A673 (cell line): ENCODE measurements around the gene ZIC1. TPM values are rescaled to one million over a fixed set of nuclear protein-coding genes. Genes with fewer than 3 reads are reported as not detected.

ENCODE experiments used
- BruUV-seq: library from RNA; stranded (reverse); fragments of 400-500 nt; replicated peaks from 2 replicates; lab custom pipeline; 2021; lab: Mats Ljungman, UMichigan
- CTCF ChIA-PET: fragments of 300-600 bp; sonication (Branson Sonifier 250); formaldehyde crosslinking; loops from one replicate; lab custom pipeline; 2022; ENCODE audit warnings: antibody characterized with exemption; lab: Charles Lee
- POLR2A ChIA-PET: fragments of 300-600 bp; sonication (Branson Sonifier 250); formaldehyde crosslinking; loops from one replicate; lab custom pipeline; 2022; ENCODE audit warnings: antibody characterized with exemption; ENCODE audit not compliant: low non-redundant PET; lab: Charles Lee
- DNase-seq: peaks from one replicate; pipeline ENCODE4 v3.0.0-alpha.2; 2015; ENCODE audit warnings: low spot score
- H3K27ac ChIP-seq: fragments of 200-600 bp; sonication (generic); 2 replicates; pipeline ENCODE4 v1.5.1; 2016; ENCODE audit warnings: mixed run types, low read depth, mild to moderate bottlenecking, mixed read lengths, antibody characterized with exemption, low read length; ENCODE audit not compliant: poor library complexity, severe bottlenecking
- H3K27me3 ChIP-seq: fragments of 200-600 bp; sonication (generic); replicated peaks from 2 replicates; pipeline ENCODE4 v1.6.1; 2017; ENCODE audit warnings: mixed run types, low read depth, mild to moderate bottlenecking, mixed read lengths, antibody characterized with exemption, low read length; ENCODE audit not compliant: insufficient read depth, poor library complexity
- H3K36me3 ChIP-seq: fragments of 200-600 bp; sonication (generic); 2 replicates; pipeline ENCODE4 v1.6.1; 2016; ENCODE audit warnings: mixed run types, mild to moderate bottlenecking, mixed read lengths, antibody characterized with exemption, low read length; ENCODE audit not compliant: insufficient read depth, poor library complexity, severe bottlenecking
- H3K4me1 ChIP-seq: fragments of 200-600 bp; sonication (generic); 2 replicates; pipeline ENCODE4 v1.6.1; 2017; ENCODE audit warnings: mixed run types, mild to moderate bottlenecking, mixed read lengths, antibody characterized with exemption, low read length; ENCODE audit not compliant: insufficient read depth, poor library complexity, severe bottlenecking
- H3K4me3 ChIP-seq: fragments of 200-600 bp; sonication (generic); 2 replicates; pipeline ENCODE4 v1.5.1; 2016; ENCODE audit warnings: low read depth, mixed run types, mild to moderate bottlenecking, mixed read lengths, low read length; ENCODE audit not compliant: poor library complexity, severe bottlenecking
- H3K9me3 ChIP-seq: fragments of 200-600 bp; sonication (generic); 2 replicates; pipeline ENCODE4 v1.6.1; 2016; ENCODE audit warnings: mixed run types, low read depth, mild to moderate bottlenecking, mixed read lengths, antibody characterized with exemption, low read length; ENCODE audit not compliant: poor library complexity, severe bottlenecking
- EZH2 ChIP-seq: fragments of 200-600 bp; sonication (generic); IDR thresholded peaks from 2 replicates; pipeline ENCODE4 v1.6.1; 2017; ENCODE audit warnings: borderline replicate concordance, low read depth, mild to moderate bottlenecking, mixed read lengths, antibody characterized with exemption, low read length; ENCODE audit not compliant: poor library complexity, severe bottlenecking
- intact Hi-C: fragments of 100-400 bp; cut with micrococcal nuclease; formaldehyde crosslinking; loops from one replicate; pipeline ENCODE4 v1.10.0; 2022; ENCODE audit not compliant: unreplicated experiment
- total RNA-seq: library from RNA; stranded (reverse); gene quantifications from 2 replicates; pipeline ENCODE4 v1.2.3, GENCODE V29; 2021
- TF ChIP-seq, protein P1 (sequence below): fragments of 300-800, 200-600 bp; sonication (generic); conservative IDR thresholded peaks from 2 replicates; pipeline ENCODE4 v1.5.1; 2017; ENCODE audit warnings: low read depth, mild to moderate bottlenecking, antibody characterized with exemption, low read length, moderate library complexity, mixed read lengths

The ZIC1 gene
- total RNA-seq, 1 experiment from 2014 or later = 1.4 TPM

DNA sequence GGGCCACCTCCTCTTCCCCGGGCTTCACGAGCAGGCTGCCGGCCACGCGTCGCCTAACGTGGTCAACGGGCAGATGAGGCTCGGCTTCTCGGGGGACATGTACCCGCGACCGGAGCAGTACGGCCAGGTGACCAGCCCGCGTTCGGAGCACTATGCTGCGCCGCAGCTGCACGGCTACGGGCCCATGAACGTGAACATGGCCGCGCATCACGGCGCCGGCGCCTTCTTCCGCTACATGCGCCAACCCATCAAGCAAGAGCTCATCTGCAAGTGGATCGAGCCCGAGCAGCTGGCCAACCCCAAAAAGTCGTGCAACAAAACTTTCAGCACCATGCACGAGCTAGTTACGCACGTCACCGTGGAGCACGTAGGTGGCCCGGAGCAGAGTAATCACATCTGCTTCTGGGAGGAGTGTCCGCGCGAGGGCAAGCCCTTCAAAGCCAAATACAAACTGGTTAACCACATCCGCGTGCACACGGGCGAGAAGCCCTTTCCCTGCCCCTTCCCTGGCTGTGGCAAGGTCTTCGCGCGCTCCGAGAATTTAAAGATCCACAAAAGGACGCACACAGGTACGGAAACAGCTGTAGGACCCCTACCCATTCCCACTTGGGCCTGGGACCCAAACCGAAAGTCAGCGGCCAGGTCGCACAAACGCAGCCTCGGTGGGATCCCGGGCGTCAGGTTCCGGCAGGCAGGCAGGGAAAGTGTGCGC, 1.5 kb downstream of the ZIC1 start:
- TF ChIP-seq, protein P1, sequence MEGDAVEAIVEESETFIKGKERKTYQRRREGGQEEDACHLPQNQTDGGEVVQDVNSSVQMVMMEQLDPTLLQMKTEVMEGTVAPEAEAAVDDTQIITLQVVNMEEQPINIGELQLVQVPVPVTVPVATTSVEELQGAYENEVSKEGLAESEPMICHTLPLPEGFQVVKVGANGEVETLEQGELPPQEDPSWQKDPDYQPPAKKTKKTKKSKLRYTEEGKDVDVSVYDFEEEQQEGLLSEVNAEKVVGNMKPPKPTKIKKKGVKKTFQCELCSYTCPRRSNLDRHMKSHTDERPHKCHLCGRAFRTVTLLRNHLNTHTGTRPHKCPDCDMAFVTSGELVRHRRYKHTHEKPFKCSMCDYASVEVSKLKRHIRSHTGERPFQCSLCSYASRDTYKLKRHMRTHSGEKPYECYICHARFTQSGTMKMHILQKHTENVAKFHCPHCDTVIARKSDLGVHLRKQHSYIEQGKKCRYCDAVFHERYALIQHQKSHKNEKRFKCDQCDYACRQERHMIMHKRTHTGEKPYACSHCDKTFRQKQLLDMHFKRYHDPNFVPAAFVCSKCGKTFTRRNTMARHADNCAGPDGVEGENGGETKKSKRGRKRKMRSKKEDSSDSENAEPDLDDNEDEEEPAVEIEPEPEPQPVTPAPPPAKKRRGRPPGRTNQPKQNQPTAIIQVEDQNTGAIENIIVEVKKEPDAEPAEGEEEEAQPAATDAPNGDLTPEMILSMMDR = no peak
- TF ChIP-seq EZH2 = peak; percentile 71
- POLR2A ChIA-PET = no interaction called here
- intact Hi-C loops = no loop called here
- H3K4me3 ChIP-seq = peak overlapping the region; percentile 35
- BruUV-seq = no TSS peak
- H3K36me3 ChIP-seq = no peaks in the 10 kb centered on the region
- no peaks in the 10 kb centered on the region for H3K9me3 ChIP-seq
- H3K4me1 ChIP-seq = peaks cover 8% of the 10 kb centered on the region
- DNase-seq = peak; percentile 37
- no peak overlapping the region for H3K27ac ChIP-seq
- CTCF ChIA-PET = interaction anchor here (0.7 kb wide), 1 partner anchor 524 kb away, joined by 9 read pairs; no protein-coding TSS in a partner anchor
- H3K27me3 ChIP-seq = peaks cover 98% of the 10 kb centered on the region

GRCh38 chr3:147411238-147411814, 2.2 kb downstream of the ZIC1 start:
- Histone ChIP-seq H3K9me3 (no peaks in the 10 kb centered on the region), H3K27me3 (peaks cover 98% of the 10 kb centered on the region), H3K4me1 (peaks cover 8% of the 10 kb centered on the region), H3K27ac (no peak overlapping the region), H3K4me3 (peak overlapping the region; percentile 35), H3K36me3 (no peaks in the 10 kb centered on the region)
- intact Hi-C loops = no loop called here
- TF ChIP-seq, protein P1 = no peak
- TF ChIP-seq EZH2 = no peak
- DNase-seq = peak; percentile 56
- ChIA-PET POLR2A (no interaction called here), CTCF (no interaction called here)
- no TSS peak for BruUV-seq

GRCh38 chr3:147411815-147412241, 2.7 kb downstream of the ZIC1 start:
- Histone ChIP-seq H3K4me1 (peaks cover 8% of the 10 kb centered on the region), H3K4me3 (no peak overlapping the region), H3K9me3 (no peaks in the 10 kb centered on the region), H3K27me3 (peaks cover 98% of the 10 kb centered on the region), H3K36me3 (no peaks in the 10 kb centered on the region), H3K27ac (no peak overlapping the region)
- intact Hi-C loops = no loop called here
- TF ChIP-seq, protein P1 = no peak
- TF ChIP-seq EZH2 = no peak
- no TSS peak for BruUV-seq
- CTCF ChIA-PET = no interaction called here
- no peak for DNase-seq
- POLR2A ChIA-PET = no interaction called here
